ENCODE results near the gene PTGER3.

PTGER3 gene

DNA sequence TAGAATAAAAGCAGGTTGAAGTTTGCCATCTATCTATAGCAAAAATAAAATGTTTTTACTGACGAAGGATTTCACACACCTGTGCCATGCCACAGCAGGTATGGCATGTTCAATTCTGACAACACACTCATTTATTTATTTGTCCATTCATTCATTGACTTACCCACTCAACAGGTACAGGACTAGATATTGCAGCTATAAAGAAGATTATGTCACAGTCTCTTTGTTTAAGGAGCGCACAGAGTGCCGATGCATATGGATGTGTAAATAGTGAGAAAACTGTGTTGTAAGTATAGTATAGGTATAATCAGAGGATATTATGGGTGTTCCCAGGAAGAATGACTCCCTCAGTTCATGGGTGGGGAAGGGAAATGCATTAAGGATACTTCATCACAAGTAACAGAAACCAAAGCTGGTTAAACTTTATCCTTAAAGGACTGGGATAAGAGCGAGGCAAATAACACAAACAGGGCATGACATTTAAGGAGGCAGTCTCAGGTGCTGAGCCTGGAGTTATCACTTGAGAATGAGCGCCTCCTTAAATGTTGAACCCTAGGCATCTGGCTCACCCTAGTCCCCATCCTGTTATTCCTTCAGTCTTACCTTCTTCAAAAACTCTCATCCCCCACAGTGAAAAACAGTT lies 41.1 kb upstream of the PTGER3 start:
- no peaks in the 10 kb centered on the region for H3K4me1 ChIP-seq (ENCODE audit: low read length)
- no peaks in the 10 kb centered on the region for H3K79me2 ChIP-seq (ENCODE audit: low read length)
- no peaks in the 10 kb centered on the region for H3K36me3 ChIP-seq (replicated peaks; ENCODE audit: low read depth, low read length)
- no peaks in the 10 kb centered on the region for H3K27me3 ChIP-seq (ENCODE audit: low read depth, low read length)
- no peak overlapping the region for H3K9ac ChIP-seq (ENCODE audit: low read length)
- no peak overlapping the region for H3K27ac ChIP-seq (ENCODE audit: low read length)
- H4K20me1 ChIP-seq (ENCODE audit: insufficient read depth, low read length) = no peaks in the 10 kb centered on the region
- H3K4me3 ChIP-seq (ENCODE audit: low read length) = no peak overlapping the region
- H3K4me2 ChIP-seq (ENCODE audit: low read length) = no peak overlapping the region
- TF ChIP-seq EZH2phosphoT487 (IDR thresholded peaks at IDR 0.05; ENCODE audit: low read depth) = no peak
- TF ChIP-seq, protein P1, sequence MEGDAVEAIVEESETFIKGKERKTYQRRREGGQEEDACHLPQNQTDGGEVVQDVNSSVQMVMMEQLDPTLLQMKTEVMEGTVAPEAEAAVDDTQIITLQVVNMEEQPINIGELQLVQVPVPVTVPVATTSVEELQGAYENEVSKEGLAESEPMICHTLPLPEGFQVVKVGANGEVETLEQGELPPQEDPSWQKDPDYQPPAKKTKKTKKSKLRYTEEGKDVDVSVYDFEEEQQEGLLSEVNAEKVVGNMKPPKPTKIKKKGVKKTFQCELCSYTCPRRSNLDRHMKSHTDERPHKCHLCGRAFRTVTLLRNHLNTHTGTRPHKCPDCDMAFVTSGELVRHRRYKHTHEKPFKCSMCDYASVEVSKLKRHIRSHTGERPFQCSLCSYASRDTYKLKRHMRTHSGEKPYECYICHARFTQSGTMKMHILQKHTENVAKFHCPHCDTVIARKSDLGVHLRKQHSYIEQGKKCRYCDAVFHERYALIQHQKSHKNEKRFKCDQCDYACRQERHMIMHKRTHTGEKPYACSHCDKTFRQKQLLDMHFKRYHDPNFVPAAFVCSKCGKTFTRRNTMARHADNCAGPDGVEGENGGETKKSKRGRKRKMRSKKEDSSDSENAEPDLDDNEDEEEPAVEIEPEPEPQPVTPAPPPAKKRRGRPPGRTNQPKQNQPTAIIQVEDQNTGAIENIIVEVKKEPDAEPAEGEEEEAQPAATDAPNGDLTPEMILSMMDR (IDR thresholded peaks at IDR 0.05; ENCODE audit: low read depth, low read length) = no peak
- H2AFZ ChIP-seq (ENCODE audit: low read depth, low read length) = no peak overlapping the region
- H3K9me3 ChIP-seq (ENCODE audit: insufficient read depth, low read length) = no peaks in the 10 kb centered on the region

DNA sequence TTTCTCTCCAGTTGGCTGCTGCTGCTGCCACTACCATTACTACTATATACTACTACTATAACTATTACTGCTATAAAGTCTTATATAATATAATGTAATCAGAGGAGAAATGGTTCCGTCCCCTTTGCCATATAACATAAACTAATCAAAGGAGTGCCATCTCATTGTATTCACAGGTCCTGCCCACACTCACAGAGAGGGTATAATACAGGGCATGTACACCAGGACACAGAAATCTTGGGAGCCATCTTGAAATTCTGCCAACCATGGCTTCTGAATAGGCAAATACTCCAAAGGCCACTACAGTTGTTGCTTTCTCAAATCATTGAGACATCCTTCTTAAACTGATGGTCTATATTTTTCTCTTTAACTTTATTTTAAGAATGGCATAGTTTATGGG lies 40.1 kb upstream of the PTGER3 start:
- H3K79me2 ChIP-seq (ENCODE audit: low read length) = no peaks in the 10 kb centered on the region

DNA sequence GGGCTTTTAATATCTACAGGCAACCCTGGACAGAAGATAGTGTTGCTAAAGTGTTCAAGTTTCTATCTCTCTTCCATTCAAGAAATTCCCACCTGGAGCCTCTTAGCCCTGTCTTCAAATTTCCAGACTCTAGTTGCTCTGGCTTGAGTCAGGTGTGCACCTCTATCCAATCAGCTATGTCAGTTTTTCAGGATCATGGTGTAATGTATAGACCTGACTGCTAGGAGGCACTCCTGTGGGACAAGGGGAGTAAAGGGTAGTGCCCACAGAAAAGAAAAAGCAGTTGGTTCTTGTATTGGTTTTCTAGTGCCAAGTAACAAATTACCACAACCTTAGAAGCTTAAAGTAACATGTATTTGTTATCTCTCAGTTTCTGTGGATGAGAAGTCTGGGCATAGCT lies 39.4 kb upstream of the PTGER3 start:
- Histone ChIP-seq H3K4me1 (ENCODE audit: low read length) (no peaks in the 10 kb centered on the region), H4K20me1 (ENCODE audit: insufficient read depth, low read length) (no peaks in the 10 kb centered on the region), H3K27me3 (ENCODE audit: low read depth, low read length) (no peaks in the 10 kb centered on the region), H3K9ac (ENCODE audit: low read length) (no peak overlapping the region), H3K4me3 (ENCODE audit: low read length) (no peak overlapping the region), H3K9me3 (ENCODE audit: insufficient read depth, low read length) (no peaks in the 10 kb centered on the region), H3K27ac (ENCODE audit: low read length) (no peak overlapping the region), H3K79me2 (ENCODE audit: low read length) (no peaks in the 10 kb centered on the region), H3K36me3 (replicated peaks; ENCODE audit: low read depth, low read length) (no peaks in the 10 kb centered on the region), H3K4me2 (ENCODE audit: low read length) (no peak overlapping the region), H2AFZ (ENCODE audit: low read depth, low read length) (no peak overlapping the region)
- no peak for TF ChIP-seq EZH2phosphoT487 (IDR thresholded peaks at IDR 0.05; ENCODE audit: low read depth)
- TF ChIP-seq, protein P1 (IDR thresholded peaks at IDR 0.05; ENCODE audit: low read depth, low read length) = no peak

More for the DNA sequence above, 40.1 kb upstream of the PTGER3 start:
- TF ChIP-seq, protein P1 (IDR thresholded peaks at IDR 0.05; ENCODE audit: low read depth, low read length) = no peak
- no peak for TF ChIP-seq EZH2phosphoT487 (IDR thresholded peaks at IDR 0.05; ENCODE audit: low read depth)
- Histone ChIP-seq H3K4me1 (ENCODE audit: low read length) (no peaks in the 10 kb centered on the region), H3K9ac (ENCODE audit: low read length) (no peak overlapping the region), H3K4me3 (ENCODE audit: low read length) (no peak overlapping the region), H3K27ac (ENCODE audit: low read length) (no peak overlapping the region), H3K4me2 (ENCODE audit: low read length) (no peak overlapping the region), H4K20me1 (ENCODE audit: insufficient read depth, low read length) (no peaks in the 10 kb centered on the region), H2AFZ (ENCODE audit: low read depth, low read length) (no peak overlapping the region), H3K9me3 (ENCODE audit: insufficient read depth, low read length) (no peaks in the 10 kb centered on the region), H3K27me3 (ENCODE audit: low read depth, low read length) (no peaks in the 10 kb centered on the region), H3K36me3 (replicated peaks; ENCODE audit: low read depth, low read length) (no peaks in the 10 kb centered on the region)

DNA sequence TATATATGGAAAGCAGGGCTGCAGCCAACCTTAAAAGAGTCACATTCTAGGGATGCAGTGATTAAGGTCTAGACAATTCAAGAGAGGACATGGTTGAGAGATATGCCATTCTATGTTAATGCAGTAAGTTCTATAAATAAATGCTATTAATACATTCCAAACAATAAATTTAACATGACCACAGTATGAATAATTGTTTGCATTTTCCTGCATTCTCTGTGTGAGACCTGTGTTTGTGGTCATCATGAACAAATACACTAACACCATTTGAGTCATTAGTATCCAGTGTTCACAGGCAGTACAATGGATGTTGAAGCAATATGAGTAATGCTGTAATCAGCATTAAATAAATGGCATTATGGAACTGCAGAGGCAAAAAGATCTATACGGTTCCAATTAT lies 38.7 kb upstream of the PTGER3 start:
- Histone ChIP-seq H3K9ac (ENCODE audit: low read length) (no peak overlapping the region), H3K36me3 (replicated peaks; ENCODE audit: low read depth, low read length) (no peaks in the 10 kb centered on the region), H3K27ac (ENCODE audit: low read length) (no peak overlapping the region), H3K4me1 (ENCODE audit: low read length) (no peaks in the 10 kb centered on the region; the same call in 1 of the 2 replicates), H4K20me1 (ENCODE audit: insufficient read depth, low read length) (no peaks in the 10 kb centered on the region), H3K4me2 (ENCODE audit: low read length) (no peak overlapping the region), H2AFZ (ENCODE audit: low read depth, low read length) (no peak overlapping the region), H3K79me2 (ENCODE audit: low read length) (no peaks in the 10 kb centered on the region), H3K27me3 (ENCODE audit: low read depth, low read length) (no peaks in the 10 kb centered on the region), H3K4me3 (ENCODE audit: low read length) (no peak overlapping the region), H3K9me3 (ENCODE audit: insufficient read depth, low read length) (no peaks in the 10 kb centered on the region)
- TF ChIP-seq, protein P1 (IDR thresholded peaks at IDR 0.05; ENCODE audit: low read depth, low read length) = no peak
- no peak for TF ChIP-seq EZH2phosphoT487 (IDR thresholded peaks at IDR 0.05; ENCODE audit: low read depth)
